Tongue (tissue), 2 donors: ENCODE measurements around the gene HS6ST3. TPM values are rescaled to one million over a fixed set of nuclear protein-coding genes. Genes with fewer than 3 reads are reported as not detected.

Experiments
- DNase-seq: peaks from one replicate; pipeline ENCODE4 v3.0.0-alpha.2; 2015
- total RNA-seq: library from RNA; depleted of rRNA; stranded (reverse); fragments of >200 nt; gene quantifications from one replicate; pipeline ENCODE4 v1.2.3, GENCODE V29; 2014

Gene HS6ST3
- total RNA-seq, 1 donor from 2014 or later = 1.8 TPM

- no peak for DNase-seq
Measured at GRCh38 chr13:96661612-96662011, 571.7 kb downstream of the HS6ST3 start.

GRCh38 chr13:96662036-96662435 lies 572.1 kb downstream of the HS6ST3 start:
- DNase-seq = no peak

GRCh38 chr13:96667294-96668018 lies 577.5 kb downstream of the HS6ST3 start:
- no peak for DNase-seq

- no peak for DNase-seq
Measured at GRCh38 chr13:96671073-96671472, 581.2 kb downstream of the HS6ST3 start.

GRCh38 chr13:96672016-96672415 lies 582.1 kb downstream of the HS6ST3 start:
- DNase-seq = no peak

GRCh38 chr13:96673825-96674224 lies 583.9 kb downstream of the HS6ST3 start:
- DNase-seq = no peak

- DNase-seq = no peak
Measured at GRCh38 chr13:96677029-96677428, 587.1 kb downstream of the HS6ST3 start.

- DNase-seq = no peak
Measured at GRCh38 chr13:96678801-96679200, 588.9 kb downstream of the HS6ST3 start.

- DNase-seq = no peak
Measured at GRCh38 chr13:96680898-96681297, 591.0 kb downstream of the HS6ST3 start.

GRCh38 chr13:96681766-96682165 lies 591.9 kb downstream of the HS6ST3 start:
- no peak for DNase-seq

- DNase-seq = no peak
Measured at GRCh38 chr13:96684469-96684868, 594.6 kb downstream of the HS6ST3 start.

- no peak for DNase-seq
Measured at GRCh38 chr13:96684907-96685306, 595.0 kb downstream of the HS6ST3 start.

GRCh38 chr13:96686286-96686685 lies 596.4 kb downstream of the HS6ST3 start:
- DNase-seq = no peak

- DNase-seq = no peak
Measured at GRCh38 chr13:96687191-96687590, 597.3 kb downstream of the HS6ST3 start.

- no peak for DNase-seq
Measured at GRCh38 chr13:96690998-96691397, 601.1 kb downstream of the HS6ST3 start.

GRCh38 chr13:96696389-96696900 lies 606.5 kb downstream of the HS6ST3 start:
- peak; percentile 16 for DNase-seq

GRCh38 chr13:96700657-96701056 lies 610.8 kb downstream of the HS6ST3 start:
- no peak for DNase-seq

- DNase-seq = no peak
Measured at GRCh38 chr13:96707146-96707545, 617.2 kb downstream of the HS6ST3 start.

GRCh38 chr13:96710166-96710862 lies 620.4 kb downstream of the HS6ST3 start:
- DNase-seq = no peak

GRCh38 chr13:96720446-96720845 lies 630.5 kb downstream of the HS6ST3 start:
- no peak for DNase-seq

- no peak for DNase-seq
Measured at GRCh38 chr13:96726651-96727050, 636.7 kb downstream of the HS6ST3 start.

GRCh38 chr13:96728463-96728862 lies 638.6 kb downstream of the HS6ST3 start:
- no peak for DNase-seq

GRCh38 chr13:96730676-96731075 lies 640.8 kb downstream of the HS6ST3 start:
- no peak for DNase-seq

- no peak for DNase-seq
Measured at GRCh38 chr13:96734499-96734898, 644.6 kb downstream of the HS6ST3 start.
